Smooth muscle cell (in vitro differentiated cells): ENCODE results near the gene FOXD1. TPM values are rescaled to one million over a fixed set of nuclear protein-coding genes. Genes with fewer than 3 reads are reported as not detected.

Experiments
- DNase-seq: peaks from one replicate; lab custom pipeline; 2025; ENCODE audit not compliant: unreplicated experiment; lab: John Stamatoyannopoulos, UW
- H2AFZ ChIP-seq: fragments of 200-600 bp; sonication (generic); 2 replicates; pipeline ENCODE4 v1.6.0; 2016; ENCODE audit warnings: antibody characterized with exemption, low read depth, mild to moderate bottlenecking
- H3F3A ChIP-seq: fragments of 200-600 bp; sonication (generic); 2 replicates; pipeline ENCODE4 v1.6.0; 2017; ENCODE audit warnings: antibody characterized with exemption, low read depth
- H3K27ac ChIP-seq: fragments of 200-600 bp; sonication (generic); 2 replicates; pipeline ENCODE4 v1.5.1; 2016; ENCODE audit warnings: low read depth, mild to moderate bottlenecking
- H3K27me3 ChIP-seq: fragments of 200-600 bp; sonication (generic); 2 replicates; pipeline ENCODE4 v1.6.1; 2016; ENCODE audit warnings: low read depth, mild to moderate bottlenecking
- H3K36me3 ChIP-seq: fragments of 200-600 bp; sonication (generic); 2 replicates; pipeline ENCODE4 v1.5.1; 2016; ENCODE audit warnings: low read depth
- H3K4me1 ChIP-seq: fragments of 200-600 bp; sonication (generic); 2 replicates; pipeline ENCODE4 v1.5.1; 2016; ENCODE audit warnings: low read depth
- H3K4me2 ChIP-seq: fragments of 200-600 bp; sonication (generic); 2 replicates; pipeline ENCODE4 v1.6.0; 2016; ENCODE audit warnings: mild to moderate bottlenecking
- H3K4me3 ChIP-seq: fragments of 200-600 bp; sonication (generic); 2 replicates; pipeline ENCODE4 v1.5.1; 2016; ENCODE audit warnings: mild to moderate bottlenecking
- H3K79me2 ChIP-seq: fragments of 200-600 bp; sonication (generic); 2 replicates; pipeline ENCODE4 v1.6.0; 2016; ENCODE audit warnings: low read depth, mild to moderate bottlenecking
- H3K9ac ChIP-seq: fragments of 200-600 bp; sonication (generic); 2 replicates; pipeline ENCODE4 v1.6.0; 2016; ENCODE audit warnings: low read depth
- H3K9me3 ChIP-seq: fragments of 200-600 bp; sonication (generic); replicated peaks from 2 replicates; pipeline ENCODE4 v1.5.1; 2016; ENCODE audit warnings: low read depth
- H4K20me1 ChIP-seq: fragments of 200-600 bp; sonication (generic); 2 replicates; pipeline ENCODE4 v1.6.0; 2016; ENCODE audit warnings: low read depth
- WGBS: methylation state at CpG from one replicate; pipeline ENCODE4 v1.1.7; 2016; ENCODE audit warnings: low lambda C conversion rate; 5-methylcytosine and 5-hydroxymethylcytosine counted together
- polyA plus RNA-seq: library from polyadenylated mRNA; unstranded; fragments of >200 nt; fragmentation: Nextera tagmentation; extraction: Ambion mirVana; gene quantifications from 2 replicates; pipeline ENCODE4 v1.2.1, GENCODE V29; 2016
- total RNA-seq: library from RNA; depleted of rRNA; stranded (reverse); fragments of >200 nt; gene quantifications from 2 replicates; pipeline ENCODE4 v1.2.3, GENCODE V29; 2014
- TF ChIP-seq, protein P1 (sequence below): fragments of 200-600 bp; sonication (generic); IDR thresholded peaks from 2 replicates; pipeline ENCODE4 v1.5.1; 2017; ENCODE audit warnings: borderline replicate concordance, mild to moderate bottlenecking, antibody characterized with exemption; ENCODE audit not compliant: insufficient read depth, poor library complexity, severe bottlenecking

FOXD1 gene
- total and polyA plus RNA-seq, 2 experiments from 2014 or later: 9.0 to 13.8 TPM

DNA sequence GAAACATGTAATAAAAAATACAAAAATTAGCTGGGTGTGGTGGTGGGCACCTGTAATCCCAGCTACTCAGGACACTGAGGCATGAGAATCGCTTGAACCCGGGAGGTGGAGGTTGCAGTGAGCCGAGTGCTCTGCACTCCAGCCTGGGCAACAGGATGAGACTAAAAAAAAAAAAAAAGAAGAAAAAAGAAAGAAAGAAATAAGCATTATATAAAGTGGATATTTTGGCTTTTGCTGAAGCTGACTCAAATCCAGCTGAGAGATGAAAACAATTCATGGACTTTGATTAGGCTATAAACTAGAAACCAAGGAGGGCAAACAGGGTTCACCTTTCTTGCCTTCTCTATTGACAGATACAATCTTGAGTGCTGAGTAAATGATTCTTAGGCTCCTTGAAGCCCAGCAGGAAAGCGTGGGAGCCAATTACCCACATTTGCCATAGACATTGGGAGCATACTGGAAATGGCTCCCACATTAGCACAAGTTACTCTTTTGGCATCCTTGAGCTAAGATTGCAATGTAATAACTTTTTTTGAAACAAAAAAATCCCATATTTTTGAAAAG lies 47.3 kb upstream of the FOXD1 start:
- Histone ChIP-seq H3K27ac (no peak overlapping the region), H3K9me3 (no peaks in the 10 kb centered on the region), H3F3A (peaks cover 16% of the 10 kb centered on the region), H4K20me1 (peaks cover 17% of the 10 kb centered on the region), H3K4me1 (peaks cover 34% of the 10 kb centered on the region), H3K9ac (no peak overlapping the region), H3K27me3 (no peaks in the 10 kb centered on the region), H3K4me2 (no peak overlapping the region), H3K4me3 (no peak overlapping the region), H3K79me2 (peaks cover 26% of the 10 kb centered on the region), H2AFZ (no peak overlapping the region), H3K36me3 (no peaks in the 10 kb centered on the region)
- 81% methylated on average over 4 of the region's 4 CpGs for WGBS
- DNase-seq: no peak
- TF ChIP-seq, protein P1, sequence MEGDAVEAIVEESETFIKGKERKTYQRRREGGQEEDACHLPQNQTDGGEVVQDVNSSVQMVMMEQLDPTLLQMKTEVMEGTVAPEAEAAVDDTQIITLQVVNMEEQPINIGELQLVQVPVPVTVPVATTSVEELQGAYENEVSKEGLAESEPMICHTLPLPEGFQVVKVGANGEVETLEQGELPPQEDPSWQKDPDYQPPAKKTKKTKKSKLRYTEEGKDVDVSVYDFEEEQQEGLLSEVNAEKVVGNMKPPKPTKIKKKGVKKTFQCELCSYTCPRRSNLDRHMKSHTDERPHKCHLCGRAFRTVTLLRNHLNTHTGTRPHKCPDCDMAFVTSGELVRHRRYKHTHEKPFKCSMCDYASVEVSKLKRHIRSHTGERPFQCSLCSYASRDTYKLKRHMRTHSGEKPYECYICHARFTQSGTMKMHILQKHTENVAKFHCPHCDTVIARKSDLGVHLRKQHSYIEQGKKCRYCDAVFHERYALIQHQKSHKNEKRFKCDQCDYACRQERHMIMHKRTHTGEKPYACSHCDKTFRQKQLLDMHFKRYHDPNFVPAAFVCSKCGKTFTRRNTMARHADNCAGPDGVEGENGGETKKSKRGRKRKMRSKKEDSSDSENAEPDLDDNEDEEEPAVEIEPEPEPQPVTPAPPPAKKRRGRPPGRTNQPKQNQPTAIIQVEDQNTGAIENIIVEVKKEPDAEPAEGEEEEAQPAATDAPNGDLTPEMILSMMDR: no peak

DNA sequence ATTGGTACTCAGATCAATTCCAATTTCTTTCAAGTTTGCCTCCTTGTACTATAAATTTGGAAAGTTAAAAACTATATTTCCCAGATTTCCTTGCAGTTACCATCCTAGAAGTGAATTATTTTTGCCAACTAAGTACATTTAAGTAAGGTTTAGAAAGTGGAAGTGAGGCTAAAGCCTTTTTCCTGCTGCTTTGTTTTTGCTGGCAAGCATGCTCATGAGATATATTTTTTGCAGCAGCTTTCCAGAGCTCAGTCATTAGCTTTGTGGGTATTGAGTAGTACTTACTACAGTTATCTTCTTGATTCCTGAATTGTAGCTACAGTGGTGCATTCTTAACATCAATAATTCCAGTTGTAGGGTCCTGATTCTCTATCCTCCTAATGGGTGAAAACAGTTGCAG lies 46.1 kb upstream of the FOXD1 start:
- H3F3A ChIP-seq: peaks cover 7% of the 10 kb centered on the region
- H3K4me2 ChIP-seq: no peak overlapping the region
- no peaks in the 10 kb centered on the region for H3K27me3 ChIP-seq
- H3K79me2 ChIP-seq: peaks cover 15% of the 10 kb centered on the region
- no peaks in the 10 kb centered on the region for H3K36me3 ChIP-seq
- peaks cover 22% of the 10 kb centered on the region for H3K4me1 ChIP-seq
- H3K4me3 ChIP-seq: no peak overlapping the region
- peaks cover 6% of the 10 kb centered on the region for H4K20me1 ChIP-seq
- H2AFZ ChIP-seq: no peak overlapping the region
- TF ChIP-seq, protein P1: no peak
- H3K27ac ChIP-seq: no peak overlapping the region
- no peak overlapping the region for H3K9ac ChIP-seq
- no peak for DNase-seq
- no peaks in the 10 kb centered on the region for H3K9me3 ChIP-seq

DNA sequence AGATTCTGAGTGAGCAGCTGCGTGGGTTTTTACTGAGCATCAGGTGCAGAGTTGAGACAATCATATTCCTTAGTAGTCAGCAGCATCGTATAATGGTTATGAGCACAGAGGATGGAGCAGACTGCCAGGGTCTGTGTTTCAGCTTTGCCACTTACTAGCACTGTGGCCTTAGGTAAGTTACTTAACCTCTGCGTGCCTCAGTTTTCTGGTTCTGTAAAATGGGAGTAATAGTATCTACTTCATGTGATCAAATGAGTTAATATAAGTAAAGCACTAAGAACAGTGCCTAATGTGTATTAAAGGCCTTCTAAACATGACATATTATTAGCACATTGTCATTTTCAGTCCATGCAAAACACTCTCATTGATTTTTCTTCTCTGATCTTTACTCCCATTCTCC lies 44.8 kb upstream of the FOXD1 start:
- Histone ChIP-seq H3K27me3 (no peaks in the 10 kb centered on the region), H3K4me2 (no peak overlapping the region), H3F3A (peaks cover 6% of the 10 kb centered on the region), H3K27ac (no peak overlapping the region), H3K79me2 (peaks cover 2% of the 10 kb centered on the region), H3K4me1 (peaks cover 18% of the 10 kb centered on the region), H3K36me3 (no peaks in the 10 kb centered on the region), H2AFZ (no peak overlapping the region), H3K9me3 (no peaks in the 10 kb centered on the region), H3K9ac (no peak overlapping the region), H4K20me1 (no peaks in the 10 kb centered on the region), H3K4me3 (no peak overlapping the region)
- TF ChIP-seq, protein P1: no peak
- no peak for DNase-seq
- WGBS: 81% methylated on average over 3 of the region's 3 CpGs

DNA sequence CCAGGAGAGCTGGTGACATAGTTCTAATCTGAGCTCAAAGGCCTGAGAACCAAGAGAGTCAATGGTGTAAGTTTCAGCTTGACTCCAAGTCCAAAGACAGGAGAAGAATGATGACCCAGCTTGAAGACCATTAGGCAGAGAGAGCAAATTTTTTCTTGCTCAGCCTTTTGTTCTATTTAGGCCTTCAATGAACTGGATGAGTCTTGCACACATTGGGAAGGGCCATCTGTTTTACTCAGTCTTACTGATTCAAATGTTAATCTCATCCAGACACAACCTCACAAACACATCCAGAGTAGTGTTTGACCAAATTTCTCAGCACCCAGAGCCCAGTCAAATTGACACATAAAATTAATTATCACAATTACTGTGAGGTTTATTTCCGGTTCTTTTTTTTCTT lies 42.6 kb upstream of the FOXD1 start:
- no peak for DNase-seq
- TF ChIP-seq, protein P1: no peak
- H3K27me3 ChIP-seq: no peaks in the 10 kb centered on the region
- WGBS: 83% methylated on average over 1 of the region's 1 CpG
- no peaks in the 10 kb centered on the region for H3K9me3 ChIP-seq
- no peaks in the 10 kb centered on the region for H3K36me3 ChIP-seq
- no peak overlapping the region for H2AFZ ChIP-seq
- no peak overlapping the region for H3K4me3 ChIP-seq
- no peaks in the 10 kb centered on the region for H3K79me2 ChIP-seq
- no peak overlapping the region for H3K9ac ChIP-seq
- no peak overlapping the region for H3K4me2 ChIP-seq
- no peaks in the 10 kb centered on the region for H4K20me1 ChIP-seq
- peaks cover 2% of the 10 kb centered on the region for H3K4me1 ChIP-seq
- H3F3A ChIP-seq: no peaks in the 10 kb centered on the region
- no peak overlapping the region for H3K27ac ChIP-seq
